Activated CD4-positive, alpha-beta T cell treated with anti-CD3 and anti-CD28 coated beads, Interleukin-2, amount 10 ng/mL, durations not matched to agents 7 days and 5 days (primary cell): ENCODE data around the gene NRP1. TPM values are rescaled to one million over a fixed set of nuclear protein-coding genes. Genes with fewer than 3 reads are reported as not detected.

Source experiments
- CTCF ChIA-PET: fragments of 350-600 bp; sonication (Branson Sonifier 250); formaldehyde crosslinking; loops from one replicate; lab custom pipeline; 2021; ENCODE audit warnings: antibody characterized with exemption; lab: Charles Lee
- POLR2A ChIA-PET: fragments of 350-600 bp; sonication (Branson Sonifier 250); formaldehyde crosslinking; loops from one replicate; lab custom pipeline; 2021; ENCODE audit warnings: antibody characterized with exemption; lab: Charles Lee
- DNase-seq: peaks from one replicate; pipeline ENCODE4 v3.0.0-alpha.2; 2020
- H3K27ac Mint-ChIP-seq: one replicate; pipeline ENCODE4 v1.8.0; 2021; ENCODE audit warnings: mild to moderate bottlenecking, moderate library complexity, mixed read lengths
- H3K27me3 Mint-ChIP-seq: one replicate; pipeline ENCODE4 v1.8.0; 2021; ENCODE audit warnings: mixed read lengths
- H3K36me3 Mint-ChIP-seq: one replicate; pipeline ENCODE4 v1.8.0; 2021; ENCODE audit warnings: low read depth, mixed read lengths
- H3K4me1 Mint-ChIP-seq: one replicate; pipeline ENCODE4 v1.8.0; 2021; ENCODE audit warnings: mixed read lengths
- H3K4me3 Mint-ChIP-seq: one replicate; pipeline ENCODE4 v1.8.0; 2021; ENCODE audit warnings: mild to moderate bottlenecking, moderate library complexity, mixed read lengths
- H3K9me3 Mint-ChIP-seq: one replicate; pipeline ENCODE4 v1.8.0; 2021; ENCODE audit warnings: mixed read lengths
- total RNA-seq, 2 experiments: library from RNA; stranded (reverse); gene quantifications; one replicate each; pipeline ENCODE4 v1.2.3, GENCODE V29; 2021

The NRP1 gene
- total RNA-seq, 2 experiments from 2014 or later, result 0.40 TPM

- Mint-ChIP-seq H3K27ac (no peak overlapping the region), H3K9me3 (no peaks in the 10 kb centered on the region), H3K4me3 (no peak overlapping the region), H3K27me3 (peaks cover 16% of the 10 kb centered on the region), H3K36me3 (no peaks in the 10 kb centered on the region), H3K4me1 (no peaks in the 10 kb centered on the region)
- CTCF ChIA-PET, result no interaction called here
- POLR2A ChIA-PET, result no interaction called here
- no peak for DNase-seq
Measured at GRCh38 chr10:33274096-33274785, 60.2 kb downstream of the NRP1 start.

- no peaks in the 10 kb centered on the region for H3K9me3 Mint-ChIP-seq
- H3K4me1 Mint-ChIP-seq, result no peaks in the 10 kb centered on the region
- no peaks in the 10 kb centered on the region for H3K36me3 Mint-ChIP-seq
- ChIA-PET POLR2A (no interaction called here), CTCF (interaction anchor here (1.2 kb wide), 1 partner anchor 29 kb away, joined by 5 read pairs; no protein-coding TSS in a partner anchor)
- no peak overlapping the region for H3K27ac Mint-ChIP-seq
- H3K27me3 Mint-ChIP-seq, result peaks cover 18% of the 10 kb centered on the region
- DNase-seq, result no peak
- no peak overlapping the region for H3K4me3 Mint-ChIP-seq
Measured at GRCh38 chr10:33273295-33274002, 61.0 kb downstream of the NRP1 start.

GRCh38 chr10:33272635-33273034, 61.8 kb downstream of the NRP1 start:
- H3K27me3 Mint-ChIP-seq, result peaks cover 17% of the 10 kb centered on the region

GRCh38 chr10:33271969-33272583, 62.4 kb downstream of the NRP1 start:
- H3K9me3 Mint-ChIP-seq, result no peaks in the 10 kb centered on the region
- DNase-seq, result no peak
- H3K4me1 Mint-ChIP-seq, result no peaks in the 10 kb centered on the region
- H3K36me3 Mint-ChIP-seq, result peaks cover 1% of the 10 kb centered on the region
- no peak overlapping the region for H3K4me3 Mint-ChIP-seq
- ChIA-PET POLR2A (no interaction called here), CTCF (interaction anchor here (1.2 kb wide), 1 partner anchor 28 kb away, joined by 5 read pairs; no protein-coding TSS in a partner anchor)
- H3K27me3 Mint-ChIP-seq, result peaks cover 19% of the 10 kb centered on the region
- H3K27ac Mint-ChIP-seq, result no peak overlapping the region

More at GRCh38 chr10:33272635-33273034, 61.8 kb downstream of the NRP1 start:
- Mint-ChIP-seq H3K4me1 (no peaks in the 10 kb centered on the region), H3K9me3 (no peaks in the 10 kb centered on the region), H3K4me3 (no peak overlapping the region), H3K27ac (no peak overlapping the region), H3K36me3 (peaks cover under 1% of the 10 kb centered on the region)
- ChIA-PET POLR2A (no interaction called here), CTCF (interaction anchor here (1.2 kb wide), 1 partner anchor 28 kb away, joined by 5 read pairs; no protein-coding TSS in a partner anchor)
- DNase-seq, result no peak

- no peaks in the 10 kb centered on the region for H3K9me3 Mint-ChIP-seq
- peaks cover 1% of the 10 kb centered on the region for H3K36me3 Mint-ChIP-seq
- no peak overlapping the region for H3K27ac Mint-ChIP-seq
- H3K4me3 Mint-ChIP-seq, result no peak overlapping the region
- peaks cover 22% of the 10 kb centered on the region for H3K27me3 Mint-ChIP-seq
- CTCF ChIA-PET, result no interaction called here
- no peak for DNase-seq
- POLR2A ChIA-PET, result no interaction called here
- peaks cover 5% of the 10 kb centered on the region for H3K4me1 Mint-ChIP-seq
Measured at GRCh38 chr10:33270971-33271370, 63.5 kb downstream of the NRP1 start.

GRCh38 chr10:33267708-33268107, 66.8 kb downstream of the NRP1 start:
- peaks cover 3% of the 10 kb centered on the region for H3K9me3 Mint-ChIP-seq
- DNase-seq, result no peak
- no peak overlapping the region for H3K4me3 Mint-ChIP-seq
- CTCF ChIA-PET, result interaction anchor here (0.9 kb wide), 1 partner anchor 35 kb away, joined by 3 read pairs; no protein-coding TSS in a partner anchor
- no peak overlapping the region for H3K27ac Mint-ChIP-seq
- POLR2A ChIA-PET, result no interaction called here
- H3K4me1 Mint-ChIP-seq, result peaks cover 22% of the 10 kb centered on the region
- H3K27me3 Mint-ChIP-seq, result peaks cover 27% of the 10 kb centered on the region
- peaks cover 1% of the 10 kb centered on the region for H3K36me3 Mint-ChIP-seq

- no peak overlapping the region for H3K27ac Mint-ChIP-seq
- peak; percentile 22 for DNase-seq
- H3K36me3 Mint-ChIP-seq, result peaks cover 1% of the 10 kb centered on the region
- peaks cover 17% of the 10 kb centered on the region for H3K27me3 Mint-ChIP-seq
- POLR2A ChIA-PET, result no interaction called here
- H3K4me1 Mint-ChIP-seq, result peaks cover 22% of the 10 kb centered on the region
- CTCF ChIA-PET, result interaction anchor here (1.1 kb wide), 1 partner anchor 44 kb away, joined by 3 read pairs; no protein-coding TSS in a partner anchor
- peaks cover 5% of the 10 kb centered on the region for H3K9me3 Mint-ChIP-seq
- no peak overlapping the region for H3K4me3 Mint-ChIP-seq
Measured at GRCh38 chr10:33265621-33266020, 68.8 kb downstream of the NRP1 start.

- POLR2A ChIA-PET, result no interaction called here
- CTCF ChIA-PET, result no interaction called here
- no peak overlapping the region for H3K4me3 Mint-ChIP-seq
- no peak overlapping the region for H3K27ac Mint-ChIP-seq
- H3K36me3 Mint-ChIP-seq, result peaks cover 1% of the 10 kb centered on the region
- DNase-seq, result no peak
- peaks cover 22% of the 10 kb centered on the region for H3K4me1 Mint-ChIP-seq
- H3K9me3 Mint-ChIP-seq, result peaks cover 5% of the 10 kb centered on the region
- peaks cover 17% of the 10 kb centered on the region for H3K27me3 Mint-ChIP-seq
Measured at GRCh38 chr10:33263453-33263852, 71.0 kb downstream of the NRP1 start.

GRCh38 chr10:33262871-33263270, 71.6 kb downstream of the NRP1 start:
- no peak for DNase-seq
- H3K27ac Mint-ChIP-seq, result peak overlapping the region; percentile 7
- H3K9me3 Mint-ChIP-seq, result peaks cover 5% of the 10 kb centered on the region
- H3K4me1 Mint-ChIP-seq, result peaks cover 22% of the 10 kb centered on the region
- H3K27me3 Mint-ChIP-seq, result peaks cover 17% of the 10 kb centered on the region
- CTCF ChIA-PET, result no interaction called here
- H3K36me3 Mint-ChIP-seq, result peaks cover 1% of the 10 kb centered on the region
- POLR2A ChIA-PET, result no interaction called here
- H3K4me3 Mint-ChIP-seq, result no peak overlapping the region

- ChIA-PET CTCF (interaction anchor here (0.6 kb wide), 2 partner anchors 392 to 1561 kb away, joined by 4 to 6 read pairs; no protein-coding TSS in a partner anchor), POLR2A (no interaction called here)
- Mint-ChIP-seq H3K27me3 (peaks cover 14% of the 10 kb centered on the region), H3K4me3 (no peak overlapping the region), H3K9me3 (peaks cover 5% of the 10 kb centered on the region), H3K4me1 (peaks cover 17% of the 10 kb centered on the region), H3K27ac (no peak overlapping the region), H3K36me3 (no peaks in the 10 kb centered on the region)
- DNase-seq, result no peak
Measured at GRCh38 chr10:33260403-33261149, 73.9 kb downstream of the NRP1 start.

- Mint-ChIP-seq H3K36me3 (no peaks in the 10 kb centered on the region), H3K9me3 (peaks cover 2% of the 10 kb centered on the region), H3K27me3 (peaks cover 20% of the 10 kb centered on the region), H3K4me1 (peaks cover 5% of the 10 kb centered on the region), H3K4me3 (no peak overlapping the region), H3K27ac (no peak overlapping the region)
- no peak for DNase-seq
- ChIA-PET CTCF (no interaction called here), POLR2A (no interaction called here)
Measured at GRCh38 chr10:33258967-33259366, 75.5 kb downstream of the NRP1 start.

- Mint-ChIP-seq H3K4me1 (peaks cover 7% of the 10 kb centered on the region), H3K27ac (no peak overlapping the region), H3K27me3 (peaks cover 20% of the 10 kb centered on the region), H3K4me3 (no peak overlapping the region), H3K36me3 (no peaks in the 10 kb centered on the region), H3K9me3 (peaks cover under 1% of the 10 kb centered on the region)
- CTCF ChIA-PET, result no interaction called here
- DNase-seq, result no peak
- POLR2A ChIA-PET, result no interaction called here
Measured at GRCh38 chr10:33257439-33258080, 76.9 kb downstream of the NRP1 start.
